ENCODE measurements around the gene STXBP5.

Gene STXBP5

GRCh38 chr6:147400968-147401367 lies 196.8 kb downstream of the STXBP5 start:
- H2AK5ac ChIP-seq (ENCODE audit: low read length), result no peak overlapping the region
- H3K4me3 ChIP-seq (ENCODE audit: low read depth, low read length), result no peak overlapping the region
- no peak overlapping the region for H3K4me2 ChIP-seq (ENCODE audit: low read length)
- no peak overlapping the region for H3K14ac ChIP-seq (ENCODE audit: low read length)
- H2BK120ac ChIP-seq (ENCODE audit: insufficient read depth, low read length, poor library complexity), result no peak overlapping the region
- no peaks in the 10 kb centered on the region for H3K79me2 ChIP-seq (ENCODE audit: control insufficient read depth, insufficient read depth, low read length, poor library complexity)
- H3K27me3 ChIP-seq (ENCODE audit: insufficient read depth, low read length), result no peaks in the 10 kb centered on the region
- H3K4ac ChIP-seq (ENCODE audit: low read depth, low read length), result no peak overlapping the region
- no peak overlapping the region for H2BK5ac ChIP-seq (ENCODE audit: low read depth, low read length, poor library complexity)
- no peak overlapping the region for H3K9ac ChIP-seq (ENCODE audit: low read length)
- no peak overlapping the region for H3K23ac ChIP-seq (ENCODE audit: low read length)
- no peak overlapping the region for H4K12ac ChIP-seq (ENCODE audit: low read depth, low read length)
- H2BK12ac ChIP-seq (ENCODE audit: low read length), result no peak overlapping the region
- no peak overlapping the region for H4K91ac ChIP-seq (ENCODE audit: low read depth, low read length)
- no peak for DNase-seq
- H3K79me1 ChIP-seq (ENCODE audit: low read length), result no peaks in the 10 kb centered on the region
- H4K8ac ChIP-seq (ENCODE audit: low read depth, low read length), result no peak overlapping the region
- no peak overlapping the region for H3K18ac ChIP-seq (ENCODE audit: low read length)
- peaks cover 0 to 4% of the 10 kb centered on the region in 2 experiments for H3K36me3 ChIP-seq (ENCODE audit: control insufficient read depth in 1 of 2, insufficient read depth in 2 of 2, low read length in 2 of 2)
- H3K27ac ChIP-seq (ENCODE audit: low read depth, low read length), result no peak overlapping the region
- H3K4me1 ChIP-seq (ENCODE audit: control insufficient read depth in 1 of 2, insufficient read depth in 2 of 2, low read length in 2 of 2), result no peaks in the 10 kb centered on the region
- no peak overlapping the region for H2AFZ ChIP-seq (ENCODE audit: insufficient read depth, low read length, poor library complexity)
- H3K9me3 ChIP-seq (ENCODE audit: insufficient read depth, low read depth, low read length), result peaks cover 6% of the 10 kb centered on the region

GRCh38 chr6:147401779-147402178 lies 197.6 kb downstream of the STXBP5 start:
- H2BK5ac ChIP-seq (ENCODE audit: low read depth, low read length, poor library complexity), result no peak overlapping the region
- H2AFZ ChIP-seq (ENCODE audit: insufficient read depth, low read length, poor library complexity), result no peak overlapping the region
- H3K9ac ChIP-seq (ENCODE audit: low read length), result no peak overlapping the region
- H3K4me3 ChIP-seq (ENCODE audit: low read depth, low read length), result no peak overlapping the region
- H3K4me1 ChIP-seq (ENCODE audit: control insufficient read depth in 1 of 2, insufficient read depth in 2 of 2, low read length in 2 of 2), result no peaks in the 10 kb centered on the region
- no peak overlapping the region for H4K8ac ChIP-seq (ENCODE audit: low read depth, low read length)
- no peak overlapping the region for H3K18ac ChIP-seq (ENCODE audit: low read length)
- no peak overlapping the region for H2AK5ac ChIP-seq (ENCODE audit: low read length)
- no peak overlapping the region for H3K4me2 ChIP-seq (ENCODE audit: low read length)
- no peak overlapping the region for H2BK12ac ChIP-seq (ENCODE audit: low read length)
- H4K12ac ChIP-seq (ENCODE audit: low read depth, low read length), result no peak overlapping the region
- no peak overlapping the region for H2BK120ac ChIP-seq (ENCODE audit: insufficient read depth, low read length, poor library complexity)
- H3K4ac ChIP-seq (ENCODE audit: low read depth, low read length), result no peak overlapping the region
- H4K91ac ChIP-seq (ENCODE audit: low read depth, low read length), result no peak overlapping the region
- H3K23ac ChIP-seq (ENCODE audit: low read length), result no peak overlapping the region
- WGBS (ENCODE audit: extremely low coverage, insufficient coverage, insufficient read length), result no CpG with 5 or more reads among the region's 5 CpGs
- no peak for DNase-seq
- no peaks in the 10 kb centered on the region for H3K27me3 ChIP-seq (ENCODE audit: insufficient read depth, low read length)
- H3K79me2 ChIP-seq (ENCODE audit: control insufficient read depth, insufficient read depth, low read length, poor library complexity), result no peaks in the 10 kb centered on the region
- H3K36me3 ChIP-seq (ENCODE audit: control insufficient read depth in 1 of 2, insufficient read depth in 2 of 2, low read length in 2 of 2), result peaks cover 0 to 4% of the 10 kb centered on the region in 2 experiments
- no peak overlapping the region for H3K27ac ChIP-seq (ENCODE audit: low read depth, low read length)
- no peak overlapping the region for H3K14ac ChIP-seq (ENCODE audit: low read length)
- peaks cover 6% of the 10 kb centered on the region for H3K9me3 ChIP-seq (ENCODE audit: insufficient read depth, low read depth, low read length)
- no peaks in the 10 kb centered on the region for H3K79me1 ChIP-seq (ENCODE audit: low read length)

DNA sequence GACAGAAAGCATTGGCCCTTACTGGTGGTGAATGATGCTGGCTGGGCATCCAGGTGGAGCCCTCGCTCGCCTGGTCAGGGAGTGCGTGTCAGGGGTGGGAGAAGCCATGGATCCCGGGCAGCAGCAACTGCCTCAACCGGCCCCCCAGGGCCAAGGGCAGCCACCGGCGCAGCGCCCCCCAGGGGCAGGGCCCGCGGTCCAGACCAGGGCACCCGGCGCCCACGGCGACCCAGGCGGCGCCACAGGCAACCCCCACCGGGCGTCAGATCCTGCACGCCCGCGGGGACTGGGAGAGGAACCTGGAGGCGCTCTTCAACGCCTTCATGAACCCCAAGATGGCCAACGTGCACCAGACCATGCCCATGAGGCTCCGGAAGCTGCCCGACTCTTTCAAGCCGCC lies 202.6 kb downstream of the STXBP5 start:
- H3K4me1 ChIP-seq (ENCODE audit: control insufficient read depth in 1 of 2, insufficient read depth in 2 of 2, low read length in 2 of 2), result no peaks in the 10 kb centered on the region
- H3K9ac ChIP-seq (ENCODE audit: low read length), result no peak overlapping the region
- no peak overlapping the region for H2AFZ ChIP-seq (ENCODE audit: insufficient read depth, low read length, poor library complexity)
- H4K8ac ChIP-seq (ENCODE audit: low read depth, low read length), result no peak overlapping the region
- no peak overlapping the region for H3K18ac ChIP-seq (ENCODE audit: low read length)
- no peak overlapping the region for H3K4ac ChIP-seq (ENCODE audit: low read depth, low read length)
- no peak overlapping the region for H3K14ac ChIP-seq (ENCODE audit: low read length)
- H2AK5ac ChIP-seq (ENCODE audit: low read length), result no peak overlapping the region
- H3K4me3 ChIP-seq (ENCODE audit: low read depth, low read length), result no peak overlapping the region
- H3K27me3 ChIP-seq (ENCODE audit: insufficient read depth, low read length), result no peaks in the 10 kb centered on the region
- H3K36me3 ChIP-seq (ENCODE audit: control insufficient read depth in 1 of 2, insufficient read depth in 2 of 2, low read length in 2 of 2), result no peaks in the 10 kb centered on the region
- WGBS (ENCODE audit: extremely low coverage, insufficient coverage, insufficient read length), result no CpG with 5 or more reads among the region's 27 CpGs
- H4K91ac ChIP-seq (ENCODE audit: low read depth, low read length), result no peak overlapping the region
- no peaks in the 10 kb centered on the region for H3K79me1 ChIP-seq (ENCODE audit: low read length)
- H3K4me2 ChIP-seq (ENCODE audit: low read length), result no peak overlapping the region
- H2BK120ac ChIP-seq (ENCODE audit: insufficient read depth, low read length, poor library complexity), result no peak overlapping the region
- H3K23ac ChIP-seq (ENCODE audit: low read length), result no peak overlapping the region
- no peak overlapping the region for H3K27ac ChIP-seq (ENCODE audit: low read depth, low read length)
- no peak for DNase-seq
- H2BK12ac ChIP-seq (ENCODE audit: low read length), result no peak overlapping the region
- no peaks in the 10 kb centered on the region for H3K9me3 ChIP-seq (ENCODE audit: insufficient read depth, low read depth, low read length)
- no peaks in the 10 kb centered on the region for H3K79me2 ChIP-seq (ENCODE audit: control insufficient read depth, insufficient read depth, low read length, poor library complexity)
- no peak overlapping the region for H2BK5ac ChIP-seq (ENCODE audit: low read depth, low read length, poor library complexity)
- H4K12ac ChIP-seq (ENCODE audit: low read depth, low read length), result no peak overlapping the region

DNA sequence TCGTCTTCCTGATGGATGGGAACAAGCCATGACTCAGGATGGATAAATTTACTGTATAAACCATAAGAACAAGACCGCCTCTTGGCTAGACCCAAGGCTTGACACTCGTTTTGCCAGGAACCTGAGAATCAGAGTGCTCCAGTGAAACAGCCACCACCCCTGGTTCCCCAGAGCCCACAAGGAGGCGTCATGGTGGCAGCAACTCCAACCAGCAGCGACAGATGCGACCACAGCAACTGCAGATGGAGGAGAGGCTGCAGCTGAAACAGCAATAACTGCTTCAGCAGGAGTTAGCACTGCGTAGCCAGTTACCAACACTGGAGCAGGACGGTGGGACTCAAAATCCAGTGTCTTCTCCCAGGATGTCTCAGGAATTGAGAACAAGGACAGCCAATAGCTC lies 203.4 kb downstream of the STXBP5 start:
- no peak for DNase-seq
- H2BK5ac ChIP-seq (ENCODE audit: low read depth, low read length, poor library complexity), result no peak overlapping the region
- H3K4me1 ChIP-seq (ENCODE audit: control insufficient read depth in 1 of 2, insufficient read depth in 2 of 2, low read length in 2 of 2), result no peaks in the 10 kb centered on the region
- H3K9ac ChIP-seq (ENCODE audit: low read length), result no peak overlapping the region
- no peak overlapping the region for H4K91ac ChIP-seq (ENCODE audit: low read depth, low read length)
- no peak overlapping the region for H3K14ac ChIP-seq (ENCODE audit: low read length)
- no peaks in the 10 kb centered on the region for H3K27me3 ChIP-seq (ENCODE audit: insufficient read depth, low read length)
- H4K12ac ChIP-seq (ENCODE audit: low read depth, low read length), result no peak overlapping the region
- H3K36me3 ChIP-seq (ENCODE audit: control insufficient read depth in 1 of 2, insufficient read depth in 2 of 2, low read length in 2 of 2), result no peaks in the 10 kb centered on the region
- no peak overlapping the region for H3K23ac ChIP-seq (ENCODE audit: low read length)
- H3K18ac ChIP-seq (ENCODE audit: low read length), result no peak overlapping the region
- H2BK12ac ChIP-seq (ENCODE audit: low read length), result no peak overlapping the region
- no peak overlapping the region for H3K4ac ChIP-seq (ENCODE audit: low read depth, low read length)
- H3K27ac ChIP-seq (ENCODE audit: low read depth, low read length), result no peak overlapping the region
- no peak overlapping the region for H2AFZ ChIP-seq (ENCODE audit: insufficient read depth, low read length, poor library complexity)
- no peak overlapping the region for H3K4me3 ChIP-seq (ENCODE audit: low read depth, low read length)
- no peak overlapping the region for H2BK120ac ChIP-seq (ENCODE audit: insufficient read depth, low read length, poor library complexity)
- H3K4me2 ChIP-seq (ENCODE audit: low read length), result no peak overlapping the region
- H2AK5ac ChIP-seq (ENCODE audit: low read length), result no peak overlapping the region
- no peak overlapping the region for H4K8ac ChIP-seq (ENCODE audit: low read depth, low read length)
- no peaks in the 10 kb centered on the region for H3K79me1 ChIP-seq (ENCODE audit: low read length)
- no peaks in the 10 kb centered on the region for H3K9me3 ChIP-seq (ENCODE audit: insufficient read depth, low read depth, low read length)
- H3K79me2 ChIP-seq (ENCODE audit: control insufficient read depth, insufficient read depth, low read length, poor library complexity), result no peaks in the 10 kb centered on the region
- no CpG with 5 or more reads among the region's 8 CpGs for WGBS (ENCODE audit: extremely low coverage, insufficient coverage, insufficient read length)
